GM20431 (cell line): Measurements from ENCODE around the gene IRF2BP1.
"Not testable (repeated sequence)": the region's sequence is repeated elsewhere in the genome, so short reads cannot be mapped to it uniquely, and the experiment has no call there.

ENCODE experiments used
- in situ Hi-C: fragments of 300-500 bp; cut with MseI, MboI; formaldehyde crosslinking; loops from one replicate; pipeline ENCODE4 v1.15.0; 2020; ENCODE audit warnings: low sequenced_read_pairs; ENCODE audit not compliant: unreplicated experiment

Gene IRF2BP1

GRCh38 chr19:45882652-45883585 lies 3.0 kb downstream of the IRF2BP1 start:
- in situ Hi-C loops: no loop called here

- in situ Hi-C loops: no loop called here
Measured at GRCh38 chr19:45881909-45882528, 3.9 kb downstream of the IRF2BP1 start.

- in situ Hi-C loops: no loop called here
Measured at GRCh38 chr19:45881082-45881908, 4.6 kb downstream of the IRF2BP1 start.

- in situ Hi-C loops: no loop called here
Measured at GRCh38 chr19:45879971-45880370, 6.0 kb downstream of the IRF2BP1 start.

- in situ Hi-C loops: no loop called here
Measured at GRCh38 chr19:45879055-45879454, 6.9 kb downstream of the IRF2BP1 start.

DNA sequence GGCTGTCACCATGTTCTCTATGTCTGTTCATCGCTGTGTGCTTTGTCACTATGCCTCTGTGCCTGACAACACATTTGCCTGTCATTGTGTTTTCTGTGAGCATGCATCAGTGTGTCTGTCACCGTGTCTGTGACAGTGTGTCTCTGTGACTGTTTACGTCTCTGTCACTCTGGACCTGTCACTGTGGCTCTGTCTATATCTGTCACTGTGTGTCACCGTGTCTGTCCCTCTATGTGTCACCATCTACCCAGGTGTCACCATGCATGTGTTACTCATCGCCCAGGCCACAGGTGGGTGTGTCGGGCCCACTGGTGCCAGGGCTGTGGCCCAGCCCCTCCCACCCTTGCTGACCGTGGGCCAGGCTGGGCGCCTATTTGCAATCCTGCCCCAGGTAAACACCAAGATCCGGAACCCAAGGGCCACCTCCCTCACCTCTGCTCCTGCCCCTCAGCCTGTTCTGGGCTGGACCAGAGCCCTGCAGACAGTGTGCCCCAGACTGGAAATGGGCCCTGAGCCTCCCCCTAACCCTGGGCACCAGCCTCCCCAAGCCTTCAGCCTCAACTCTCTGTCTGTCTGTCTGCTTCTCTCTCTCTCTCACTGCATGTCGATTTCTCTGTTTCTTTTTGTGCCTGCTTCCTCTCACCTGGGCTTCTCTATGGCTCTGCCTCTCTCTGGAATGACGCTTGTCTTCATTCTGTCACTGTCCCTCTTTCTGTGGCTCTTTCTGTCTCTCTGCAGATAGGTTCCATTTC lies 7.7 kb downstream of the IRF2BP1 start:
- in situ Hi-C loops: no loop called here

GRCh38 chr19:45876411-45877197 lies 9.3 kb downstream of the IRF2BP1 start:
- in situ Hi-C loops: no loop called here

- in situ Hi-C loops: no loop called here
Measured at GRCh38 chr19:45876161-45876410, 9.9 kb downstream of the IRF2BP1 start.

- in situ Hi-C loops: no loop called here
Measured at GRCh38 chr19:45874620-45874966, 11.3 kb downstream of the IRF2BP1 start.

DNA sequence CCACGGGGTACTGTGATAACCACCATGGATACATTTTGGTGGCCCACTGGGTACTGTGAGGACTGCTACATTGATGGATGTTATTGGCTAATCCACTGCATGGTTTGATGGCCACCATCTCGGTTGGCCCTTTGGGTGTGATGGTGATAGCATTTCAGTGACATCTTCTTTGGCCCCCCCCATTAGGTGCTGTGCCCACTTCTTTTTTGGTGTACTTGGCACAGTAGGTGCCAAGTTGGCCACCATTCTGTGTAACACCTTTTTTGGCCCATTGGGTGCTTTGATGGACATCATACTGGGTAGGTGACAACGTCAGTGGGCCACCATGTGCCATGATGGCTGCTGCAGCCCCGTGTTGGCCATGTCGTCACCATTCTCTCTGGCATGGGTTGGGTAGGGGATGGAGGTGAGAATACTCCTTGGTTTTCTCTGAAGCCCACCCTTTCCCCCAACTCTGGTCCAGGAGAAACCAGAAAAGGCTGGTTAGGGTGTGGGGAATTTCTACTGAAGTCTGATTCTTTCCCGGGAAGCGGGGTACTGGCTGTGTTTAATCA lies 12.6 kb downstream of the IRF2BP1 start:
- in situ Hi-C loops: no loop called here

GRCh38 chr19:45872095-45872919 lies 13.6 kb downstream of the IRF2BP1 start:
- in situ Hi-C loops: no loop called here

GRCh38 chr19:45870798-45871197 lies 15.1 kb downstream of the IRF2BP1 start:
- in situ Hi-C loops: no loop called here

GRCh38 chr19:45867241-45867640 lies 18.7 kb downstream of the IRF2BP1 start:
- in situ Hi-C loops: not testable (repeated sequence)

- in situ Hi-C loops: no loop called here
Measured at GRCh38 chr19:45866400-45867176, 19.4 kb downstream of the IRF2BP1 start.

DNA sequence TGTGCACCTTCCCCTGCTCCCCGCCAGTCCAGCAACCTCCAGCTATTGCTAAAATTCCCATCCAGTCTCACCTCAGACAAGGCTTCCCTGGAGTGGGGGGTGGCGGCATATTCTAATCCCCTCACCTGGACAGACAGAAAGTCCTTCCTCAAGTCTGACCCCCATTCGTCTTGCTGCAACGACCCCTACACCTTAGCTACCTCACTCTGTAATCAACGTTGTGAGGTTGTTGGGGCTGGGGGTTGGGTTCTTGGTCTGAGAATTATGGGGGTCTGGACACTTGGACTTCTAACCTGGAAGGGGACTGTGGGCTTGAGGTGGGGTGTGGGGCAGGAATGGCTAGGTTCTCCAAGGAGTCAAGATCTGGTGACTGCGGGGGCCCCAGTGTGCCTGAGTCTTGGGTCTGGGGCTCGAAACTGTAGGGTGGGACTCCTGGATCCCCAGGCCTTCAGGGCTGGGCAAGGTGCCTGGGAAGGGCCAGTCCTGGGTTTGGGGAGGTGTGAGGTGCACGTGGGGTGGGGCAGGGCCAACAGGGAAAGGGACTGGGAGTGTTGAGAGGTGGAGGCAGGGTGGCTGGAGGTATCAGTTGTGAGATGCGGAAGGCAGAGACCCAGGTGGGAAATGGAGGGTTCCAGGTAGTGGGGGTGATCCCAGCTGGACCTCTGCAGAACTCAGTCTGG lies 20.5 kb downstream of the IRF2BP1 start:
- in situ Hi-C loops: no loop called here

DNA sequence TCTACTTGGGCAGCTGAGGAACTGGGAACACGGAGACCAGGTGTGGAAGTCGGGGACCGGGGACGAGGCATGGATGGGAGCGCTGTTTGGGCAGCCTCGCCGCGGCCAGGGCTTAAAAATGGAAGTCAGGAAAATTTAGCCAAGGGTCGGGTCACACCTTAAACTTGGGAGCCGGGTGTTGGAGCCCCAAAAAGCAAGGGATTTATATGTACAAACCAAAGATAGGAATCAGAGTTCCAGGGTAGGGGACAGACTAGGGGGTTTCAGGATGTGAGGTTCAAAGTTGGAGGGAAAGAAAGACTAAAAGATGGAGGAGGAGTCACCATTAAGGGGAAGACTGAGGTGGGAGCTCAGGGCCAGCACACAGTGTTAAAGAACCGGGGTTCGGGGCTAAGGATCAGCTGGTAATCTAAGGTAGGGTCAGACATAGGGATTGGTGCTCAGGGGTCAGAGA lies 21.3 kb downstream of the IRF2BP1 start:
- in situ Hi-C loops: no loop called here
